ENCODE results near the gene VSNL1.

VSNL1 gene

GRCh38 chr2:17600556-17601204, 60.2 kb downstream of the VSNL1 start:
- Histone ChIP-seq H3K4me1 (no peaks in the 10 kb centered on the region), H3K36me3 (no peaks in the 10 kb centered on the region), H3K9me3 (no peaks in the 10 kb centered on the region; the same call in 1 of the 2 replicates), H3K4me3 (ENCODE audit: low read depth, low read length) (no peak overlapping the region), H3K27me3 (no peaks in the 10 kb centered on the region; the same call in 1 of the 2 replicates)
- DNase-seq = no peak
- TF ChIP-seq CTCF (IDR thresholded peaks at IDR 0.05; ENCODE audit: low read depth, low read length) = no peak

- no peak for DNase-seq
- no peak overlapping the region for H3K4me3 ChIP-seq (ENCODE audit: low read depth, low read length)
Observed at GRCh38 chr2:17604050-17604449, 63.6 kb downstream of the VSNL1 start.

GRCh38 chr2:17605696-17606095, 65.2 kb downstream of the VSNL1 start:
- H3K9me3 ChIP-seq = no peaks in the 10 kb centered on the region; the same call in 1 of the 2 replicates
- no peaks in the 10 kb centered on the region; the same call in 1 of the 2 replicates for H3K27me3 ChIP-seq
- TF ChIP-seq CTCF (IDR thresholded peaks at IDR 0.05; ENCODE audit: low read depth, low read length) = no peak
- no peaks in the 10 kb centered on the region for H3K36me3 ChIP-seq
- no peaks in the 10 kb centered on the region for H3K4me1 ChIP-seq
- DNase-seq = no peak
- H3K4me3 ChIP-seq (ENCODE audit: low read depth, low read length) = no peak overlapping the region

More at GRCh38 chr2:17604050-17604449, 63.6 kb downstream of the VSNL1 start:
- TF ChIP-seq CTCF (IDR thresholded peaks at IDR 0.05; ENCODE audit: low read depth, low read length) = no peak
- H3K36me3 ChIP-seq = no peaks in the 10 kb centered on the region
- H3K27me3 ChIP-seq = no peaks in the 10 kb centered on the region; the same call in 1 of the 2 replicates
- no peaks in the 10 kb centered on the region; the same call in 1 of the 2 replicates for H3K9me3 ChIP-seq
- H3K4me1 ChIP-seq = no peaks in the 10 kb centered on the region

- Histone ChIP-seq H3K27me3 (no peaks in the 10 kb centered on the region; the same call in 1 of the 2 replicates), H3K36me3 (no peaks in the 10 kb centered on the region), H3K9me3 (no peaks in the 10 kb centered on the region; the same call in 1 of the 2 replicates), H3K4me3 (ENCODE audit: low read depth, low read length) (no peak overlapping the region), H3K4me1 (no peaks in the 10 kb centered on the region)
- no peak for TF ChIP-seq CTCF (IDR thresholded peaks at IDR 0.05; ENCODE audit: low read depth, low read length)
- no peak for DNase-seq
Observed at GRCh38 chr2:17606851-17607250, 66.4 kb downstream of the VSNL1 start.

GRCh38 chr2:17607379-17607778, 66.9 kb downstream of the VSNL1 start:
- DNase-seq = no peak
- Histone ChIP-seq H3K4me1 (no peaks in the 10 kb centered on the region), H3K36me3 (no peaks in the 10 kb centered on the region), H3K9me3 (no peaks in the 10 kb centered on the region; the same call in 1 of the 2 replicates), H3K4me3 (ENCODE audit: low read depth, low read length) (no peak overlapping the region), H3K27me3 (no peaks in the 10 kb centered on the region; the same call in 1 of the 2 replicates)
- no peak for TF ChIP-seq CTCF (IDR thresholded peaks at IDR 0.05; ENCODE audit: low read depth, low read length)

GRCh38 chr2:17608251-17608650, 67.8 kb downstream of the VSNL1 start:
- Histone ChIP-seq H3K36me3 (no peaks in the 10 kb centered on the region), H3K9me3 (no peaks in the 10 kb centered on the region), H3K4me1 (no peaks in the 10 kb centered on the region), H3K4me3 (ENCODE audit: low read depth, low read length) (no peak overlapping the region), H3K27me3 (no peaks in the 10 kb centered on the region)
- no peak for TF ChIP-seq CTCF (IDR thresholded peaks at IDR 0.05; ENCODE audit: low read depth, low read length)
- no peak for DNase-seq
